HCT116 (cell line): ENCODE measurements around the gene SERPINB5.

Source experiments
- EGR1 ChIP-seq: IDR thresholded peaks from 2 replicates; pipeline ENCODE4 v1.6.1; 2012; ENCODE audit warnings: low read depth
- ELF1 ChIP-seq: IDR thresholded peaks from 2 replicates; pipeline ENCODE4 v1.6.1; 2012; ENCODE audit warnings: low read depth, borderline replicate concordance
- EZH2 ChIP-seq: fragments of 200-600 bp; sonication (generic); IDR thresholded peaks from 2 replicates; pipeline ENCODE4 v1.6.1; 2017; ENCODE audit warnings: antibody characterized with exemption, mixed run types
- POLR2A ChIP-seq: IDR thresholded peaks from 2 replicates; pipeline ENCODE4 v1.7.0; 2011; ENCODE audit warnings: borderline replicate concordance; ENCODE audit not compliant: insufficient read depth, insufficient read length; ENCODE audit errors: extremely low read depth
- POLR2AphosphoS5 ChIP-seq: IDR thresholded peaks from 2 replicates; pipeline ENCODE4 v1.6.1; 2011; ENCODE audit warnings: mild to moderate bottlenecking, low read depth, low read length, moderate library complexity
- RAD21 ChIP-seq: IDR thresholded peaks from 2 replicates; pipeline ENCODE4 v1.6.1; 2012; ENCODE audit warnings: low read depth, mild to moderate bottlenecking
- REST ChIP-seq: IDR thresholded peaks from 2 replicates; pipeline ENCODE4 v1.6.1; 2012; ENCODE audit warnings: low read depth
- SIN3A ChIP-seq: IDR thresholded peaks from 2 replicates; pipeline ENCODE4 v1.6.1; 2012; ENCODE audit warnings: low read depth
- TCF7L2 ChIP-seq: IDR thresholded peaks from 2 replicates; pipeline ENCODE4 v1.7.0; 2011; ENCODE audit warnings: borderline replicate concordance, inconsistent platforms; ENCODE audit not compliant: insufficient read depth, insufficient read length; ENCODE audit errors: extremely low read depth
- YY1 ChIP-seq: IDR thresholded peaks from 2 replicates; pipeline ENCODE4 v1.6.1; 2011; ENCODE audit warnings: low read length, low read depth, moderate library complexity, mild to moderate bottlenecking; ENCODE audit not compliant: insufficient replicate concordance; ENCODE audit errors: extremely low read depth
- ZBTB33 ChIP-seq: IDR thresholded peaks from 2 replicates; pipeline ENCODE4 v1.6.1; 2011; ENCODE audit warnings: mild to moderate bottlenecking, low read length, moderate library complexity; ENCODE audit not compliant: insufficient replicate concordance; ENCODE audit errors: extremely low read depth
- ZNF274 ChIP-seq: fragments of 200-500 bp; sonication (Bioruptor generic); IDR thresholded peaks from 2 replicates; pipeline ENCODE4 v1.6.1; 2014; ENCODE audit warnings: mild to moderate bottlenecking, low read depth, low read length, inconsistent platforms
- TF ChIP-seq, protein P1 (sequence below), 3 experiments: fragments of 200-600 bp in 1 of 3; sonication (generic) in 1 of 3; IDR thresholded peaks in 2 of 3; conservative IDR thresholded peaks in 1 of 3; 2 replicates each; pipeline ENCODE4 v1.5.1; 2012 to 2017; ENCODE audit warnings: low read depth in 2 of 3, low read length in 2 of 3, antibody characterized with exemption in 1 of 3, borderline replicate concordance in 1 of 3, control low read depth in 1 of 3, mild to moderate bottlenecking in 1 of 3, mixed read lengths in 1 of 3, mixed run types in 1 of 3, moderate library complexity in 1 of 3; ENCODE audit not compliant: insufficient read depth in 1 of 3
- TF ChIP-seq, protein P2 (sequence below): IDR thresholded peaks from 2 replicates; pipeline ENCODE4 v1.6.1; 2012

DNA sequence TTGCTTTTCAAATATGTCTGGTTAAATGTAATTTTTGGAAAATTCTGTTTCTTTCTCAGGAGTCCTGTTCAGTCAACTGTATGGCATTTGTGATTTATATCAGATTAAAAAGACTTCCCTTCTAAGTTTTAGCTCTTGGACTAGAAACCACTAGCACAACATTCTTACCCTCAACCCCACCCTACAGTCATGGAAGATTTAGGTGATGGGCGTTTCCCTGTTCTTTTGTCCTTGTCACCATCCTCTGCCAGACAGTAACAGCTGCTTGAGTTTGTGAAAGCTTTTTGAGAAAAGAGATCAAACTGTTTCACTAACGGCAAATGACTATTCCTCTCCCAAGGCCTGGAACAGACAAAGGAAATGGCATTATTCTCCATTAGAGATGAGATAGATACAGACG is 31.8 kb downstream of the SERPINB5 start:
- TF ChIP-seq, protein P1, sequence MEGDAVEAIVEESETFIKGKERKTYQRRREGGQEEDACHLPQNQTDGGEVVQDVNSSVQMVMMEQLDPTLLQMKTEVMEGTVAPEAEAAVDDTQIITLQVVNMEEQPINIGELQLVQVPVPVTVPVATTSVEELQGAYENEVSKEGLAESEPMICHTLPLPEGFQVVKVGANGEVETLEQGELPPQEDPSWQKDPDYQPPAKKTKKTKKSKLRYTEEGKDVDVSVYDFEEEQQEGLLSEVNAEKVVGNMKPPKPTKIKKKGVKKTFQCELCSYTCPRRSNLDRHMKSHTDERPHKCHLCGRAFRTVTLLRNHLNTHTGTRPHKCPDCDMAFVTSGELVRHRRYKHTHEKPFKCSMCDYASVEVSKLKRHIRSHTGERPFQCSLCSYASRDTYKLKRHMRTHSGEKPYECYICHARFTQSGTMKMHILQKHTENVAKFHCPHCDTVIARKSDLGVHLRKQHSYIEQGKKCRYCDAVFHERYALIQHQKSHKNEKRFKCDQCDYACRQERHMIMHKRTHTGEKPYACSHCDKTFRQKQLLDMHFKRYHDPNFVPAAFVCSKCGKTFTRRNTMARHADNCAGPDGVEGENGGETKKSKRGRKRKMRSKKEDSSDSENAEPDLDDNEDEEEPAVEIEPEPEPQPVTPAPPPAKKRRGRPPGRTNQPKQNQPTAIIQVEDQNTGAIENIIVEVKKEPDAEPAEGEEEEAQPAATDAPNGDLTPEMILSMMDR (IDR thresholded peaks at IDR 0.05 in 2 of 3, conservative IDR thresholded peaks at IDR 0.05 in 1 of 3; ENCODE audit: borderline replicate concordance in 1 of 3, insufficient read depth in 1 of 3, low read depth in 2 of 3, low read length in 2 of 3): no peak
- TF ChIP-seq, protein P2, sequence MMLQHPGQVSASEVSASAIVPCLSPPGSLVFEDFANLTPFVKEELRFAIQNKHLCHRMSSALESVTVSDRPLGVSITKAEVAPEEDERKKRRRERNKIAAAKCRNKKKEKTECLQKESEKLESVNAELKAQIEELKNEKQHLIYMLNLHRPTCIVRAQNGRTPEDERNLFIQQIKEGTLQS: no peak
- TF ChIP-seq SIN3A: no peak
- no peak for TF ChIP-seq POLR2A
- TF ChIP-seq REST: no peak
- TF ChIP-seq EZH2: no peak
- no peak for TF ChIP-seq ELF1
- no peak for TF ChIP-seq POLR2AphosphoS5
- no peak for TF ChIP-seq RAD21
- no peak for TF ChIP-seq TCF7L2
- no peak for TF ChIP-seq ZNF274
- no peak for TF ChIP-seq EGR1
- TF ChIP-seq ZBTB33: no peak
- no peak for TF ChIP-seq YY1
